Pancreas (tissue), 10 donors: ENCODE results near the gene PDP2. TPM values are rescaled to one million over a fixed set of nuclear protein-coding genes. Genes with fewer than 3 reads are reported as not detected.

Experiments used
- ATAC-seq, 4 donors: fragments of 200-7000 bp; cut with Tn5 transposase; one replicate each; pipeline versions ENCODE4 v1.8.0 to v1.9.1; 2020; ENCODE audit warnings: mild to moderate bottlenecking in 4 of 4, moderate library complexity in 4 of 4
- DNase-seq, 6 donors: peaks; one replicate each; pipeline ENCODE4 v3.0.0-alpha.2; 2020
- FAIRE-seq: peaks from 2 replicates; lab custom pipeline; 2012; peaks lifted over from hg19 to GRCh38; lab: Jason Lieb, UNC
- H3K27ac ChIP-seq, 4 donors: fragments of 200-600 bp; sonication (generic); 1 replicate in 3 of 4; 2 replicates in 1 of 4; pipeline versions ENCODE4 v1.5.0 to v1.8.0; 2020
- H3K27me3 ChIP-seq, 4 donors: fragments of 200-600 bp; one replicate each; pipeline ENCODE4 v1.8.0; 2021
- H3K36me3 ChIP-seq, 3 donors: fragments of 200-600 bp; sonication (generic) in 1 of 3; one replicate each; pipeline versions ENCODE4 v1.5.0 to v1.8.0; 2020 to 2021
- H3K4me1 ChIP-seq, 3 donors: fragments of 200-600 bp; one replicate each; pipeline ENCODE4 v1.8.0; 2021
- H3K4me3 ChIP-seq, 4 donors: fragments of 200-600 bp; sonication (generic) in 2 of 4; one replicate each; pipeline versions ENCODE4 v1.5.0 to v1.8.0; 2020 to 2021
- H3K9me3 ChIP-seq, 4 donors: fragments of 200-600 bp; one replicate each; pipeline ENCODE4 v1.8.0; 2021
- WGBS, 2 donors: extraction: QIAGEN DNeasy Blood & Tissue Kit; methylation state at CpG; one replicate each; pipeline ENCODE4 v1.1.7; 2013; 5-methylcytosine and 5-hydroxymethylcytosine counted together
- intact Hi-C, 3 donors: fragments of 100-400 bp; cut with DNase I; formaldehyde crosslinking; loops; one replicate each; pipeline versions ENCODE4 v1.11.1 to v1.14.2; 2022
- polyA plus RNA-seq, 2 donors: library from polyadenylated mRNA; stranded (reverse); fragments of 200-250 nt; gene quantifications; one replicate each; pipeline ENCODE4 v1.2.3, GENCODE V29; 2013
- total RNA-seq, 6 donors: library from RNA; stranded (reverse); fragmentation: NEBNext Ultra II Directional in 4 of 6; extraction: Animal tissue kit (Norgen Biotek cat#: 25700) in 4 of 6; gene quantifications; one replicate each; pipeline versions ENCODE4 v1.2.1 to v1.2.4, GENCODE V29; 2021 to 2023
- TF ChIP-seq, protein P1 (sequence below), 4 donors: fragments of 200-600 bp; sonication (generic) in 3 of 4; IDR thresholded peaks; one replicate each; pipeline versions ENCODE4 v1.5.0 to v1.8.0; 2021; ENCODE audit warnings: antibody characterized with exemption in 4 of 4
- donor health status: healthy with polysubstance abuse.
- donor health status: DM: no; HTN: no; CAD: no; lungs with moderate emphysema.
- donor health status: DM: no; HTN: no; CAD: no.
- donor health status: control.
- donor health status: control.
- donor health status: Bipolar disorder and iron deficiency.
- donor health status: DM: yes; HTN: yes; CAD: no.
- donor health status: DM: no; HTN: no; CAD: no.
- donor health status: DM: no; HTN: no; CAD: no.
- donor health status: DM: yes; HTN: yes; CAD: no.

Gene PDP2
- total and polyA plus RNA-seq, 8 donors = 1.6 to 8.5 (median 7.2) TPM

GRCh38 chr16:66917741-66918140 is 37.4 kb downstream of the PDP2 start:
- H3K4me3 ChIP-seq = no peak overlapping the region
- H3K4me1 ChIP-seq = no peaks in the 10 kb centered on the region
- WGBS, 2 donors = 79 to 81% methylated on average over 9 of the region's 9 CpGs
- intact Hi-C loops = loop anchor here in 1 of 3 donors (10.0 kb wide), 1 partner anchor 57 kb away; no protein-coding TSS in a partner anchor
- DNase-seq (no peak), ATAC-seq (no peak), FAIRE-seq (no peak)
- H3K36me3 ChIP-seq = no peaks in the 10 kb centered on the region
- TF ChIP-seq, protein P1, sequence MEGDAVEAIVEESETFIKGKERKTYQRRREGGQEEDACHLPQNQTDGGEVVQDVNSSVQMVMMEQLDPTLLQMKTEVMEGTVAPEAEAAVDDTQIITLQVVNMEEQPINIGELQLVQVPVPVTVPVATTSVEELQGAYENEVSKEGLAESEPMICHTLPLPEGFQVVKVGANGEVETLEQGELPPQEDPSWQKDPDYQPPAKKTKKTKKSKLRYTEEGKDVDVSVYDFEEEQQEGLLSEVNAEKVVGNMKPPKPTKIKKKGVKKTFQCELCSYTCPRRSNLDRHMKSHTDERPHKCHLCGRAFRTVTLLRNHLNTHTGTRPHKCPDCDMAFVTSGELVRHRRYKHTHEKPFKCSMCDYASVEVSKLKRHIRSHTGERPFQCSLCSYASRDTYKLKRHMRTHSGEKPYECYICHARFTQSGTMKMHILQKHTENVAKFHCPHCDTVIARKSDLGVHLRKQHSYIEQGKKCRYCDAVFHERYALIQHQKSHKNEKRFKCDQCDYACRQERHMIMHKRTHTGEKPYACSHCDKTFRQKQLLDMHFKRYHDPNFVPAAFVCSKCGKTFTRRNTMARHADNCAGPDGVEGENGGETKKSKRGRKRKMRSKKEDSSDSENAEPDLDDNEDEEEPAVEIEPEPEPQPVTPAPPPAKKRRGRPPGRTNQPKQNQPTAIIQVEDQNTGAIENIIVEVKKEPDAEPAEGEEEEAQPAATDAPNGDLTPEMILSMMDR (IDR thresholded peaks at IDR 0.05) = no peak
- H3K9me3 ChIP-seq = no peaks in the 10 kb centered on the region
- no peaks in the 10 kb centered on the region for H3K27me3 ChIP-seq
- no peak overlapping the region for H3K27ac ChIP-seq

- DNase-seq = no peak
- H3K27me3 ChIP-seq = no peaks in the 10 kb centered on the region
- no peak overlapping the region for H3K4me3 ChIP-seq
- no peaks in the 10 kb centered on the region for H3K36me3 ChIP-seq
- no peak for FAIRE-seq
- no peaks in the 10 kb centered on the region for H3K4me1 ChIP-seq
- TF ChIP-seq, protein P1 (IDR thresholded peaks at IDR 0.05) = no peak
- H3K9me3 ChIP-seq = no peaks in the 10 kb centered on the region
- no peak overlapping the region for H3K27ac ChIP-seq
- WGBS, 2 donors = 78 to 80% methylated on average over 6 of the region's 6 CpGs
- intact Hi-C loops = loop anchor here in 1 of 3 donors (10.0 kb wide), 1 partner anchor 56 kb away; no protein-coding TSS in a partner anchor
- no peak for ATAC-seq
Measured at GRCh38 chr16:66918355-66918754, 38.0 kb downstream of the PDP2 start.

GRCh38 chr16:66918803-66919568 is 38.7 kb downstream of the PDP2 start, which contains the start of gene CDH16:
TSS of gene CDH16 (minus strand) at chr16:66918885. CDS start at chr16:66918065, 820 bp downstream.
- no peaks in the 10 kb centered on the region for H3K4me1 ChIP-seq
- intact Hi-C loops = loop anchor here in 1 of 3 donors (10.0 kb wide), 1 partner anchor 56 kb away; no protein-coding TSS in a partner anchor
- H3K27ac ChIP-seq = no peak within 1 kb of the TSS
- H3K36me3 ChIP-seq = no peaks in the 10 kb centered on the region
- DNase-seq (peak in 1 of 6 donors; percentile 55), FAIRE-seq (no peak), ATAC-seq (no peak)
- H3K4me3 ChIP-seq = no peak within 1 kb of the TSS
- H3K9me3 ChIP-seq = no peaks in the 10 kb centered on the region
- 54 to 58% methylated on average over 7 of the region's 7 CpGs for WGBS, 2 donors
- TF ChIP-seq, protein P1 (IDR thresholded peaks at IDR 0.05) = no peak
- no peaks in the 10 kb centered on the region for H3K27me3 ChIP-seq

DNA sequence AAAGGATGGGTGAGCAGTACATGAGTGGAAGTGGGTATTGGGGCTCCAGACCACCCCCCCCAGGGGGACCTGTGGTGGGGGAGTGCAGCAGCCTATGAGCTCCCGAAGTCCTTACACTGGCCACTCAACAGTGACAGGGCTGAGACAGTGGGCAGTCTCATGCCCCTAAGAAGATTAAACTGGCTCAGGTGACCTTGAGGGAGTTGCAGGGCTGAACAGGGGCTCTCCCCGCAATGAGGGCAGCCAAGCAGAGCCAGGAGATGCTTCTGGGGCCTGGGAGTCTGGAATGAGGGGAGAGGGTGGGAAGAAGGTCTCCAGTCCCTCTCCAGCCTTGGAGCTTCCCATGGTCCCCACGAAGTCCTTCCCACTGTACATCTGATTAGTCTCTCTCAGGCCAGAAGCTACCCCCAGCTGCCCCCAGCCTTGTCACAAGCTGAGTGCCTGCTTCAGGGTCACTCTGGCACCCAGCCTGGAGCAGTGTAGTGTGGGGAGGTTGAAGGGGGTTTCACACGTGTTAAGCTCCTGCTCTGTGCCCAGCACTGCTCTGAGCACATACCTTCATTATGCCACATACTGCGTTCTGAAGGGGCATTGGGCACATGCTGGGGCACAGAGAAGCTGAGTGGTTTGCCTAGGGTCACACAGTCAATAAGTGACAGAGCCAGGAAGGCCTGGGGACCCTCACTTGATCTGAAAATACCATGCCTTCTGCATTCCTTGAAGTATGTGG is 39.4 kb downstream of the PDP2 start:
- no peaks in the 10 kb centered on the region for H3K27me3 ChIP-seq
- H3K27ac ChIP-seq = no peak overlapping the region
- intact Hi-C loops = loop anchor here in 1 of 3 donors (10.0 kb wide), 1 partner anchor 55 kb away; no protein-coding TSS in a partner anchor
- FAIRE-seq = no peak
- no peak overlapping the region for H3K4me3 ChIP-seq
- H3K4me1 ChIP-seq = no peaks in the 10 kb centered on the region
- WGBS, 2 donors = 42 to 44% methylated on average over 5 of the region's 5 CpGs
- no peaks in the 10 kb centered on the region for H3K36me3 ChIP-seq
- TF ChIP-seq, protein P1 (IDR thresholded peaks at IDR 0.05) = no peak
- peak in 1 of 6 donors; percentile 24 for DNase-seq
- no peak for ATAC-seq
- no peaks in the 10 kb centered on the region for H3K9me3 ChIP-seq
